Stimulated activated CD8-positive, alpha-beta memory T cell treated with anti-CD3 and anti-CD28 coated beads, Interleukin-7, amount 100 ng/mL, for 1 hour (primary cell): ENCODE results near the gene BIK.
"Not testable (repeated sequence)": the region's sequence is repeated elsewhere in the genome, so short reads cannot be mapped to it uniquely, and the experiment has no call there.

Source experiments
- DNase-seq, 2 donors: peaks; one replicate each; pipeline ENCODE4 v3.0.0-alpha.2; 2020; ENCODE audit warnings: low read depth in 2 of 2

BIK gene

DNA sequence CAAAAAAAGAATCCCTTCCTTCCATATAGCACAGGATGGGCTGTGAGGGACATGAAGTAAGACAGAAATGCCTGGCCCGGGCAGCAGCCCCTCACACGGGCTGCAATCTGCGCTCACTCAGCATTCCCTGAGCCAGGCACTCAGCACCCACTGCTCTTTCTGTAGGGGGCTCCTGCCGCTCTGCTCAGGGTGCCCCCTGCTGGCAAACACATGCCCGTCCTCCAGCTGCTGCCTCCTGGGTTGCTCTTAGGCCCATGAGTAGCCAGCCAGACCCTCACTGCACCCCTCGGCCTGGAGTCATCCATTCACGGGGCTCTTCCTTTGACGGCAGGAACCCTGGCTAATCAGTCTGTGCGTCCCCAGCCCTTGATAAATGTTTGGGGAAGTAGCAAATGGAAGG, 25.7 kb downstream of the BIK start:
- no peak for DNase-seq

DNA sequence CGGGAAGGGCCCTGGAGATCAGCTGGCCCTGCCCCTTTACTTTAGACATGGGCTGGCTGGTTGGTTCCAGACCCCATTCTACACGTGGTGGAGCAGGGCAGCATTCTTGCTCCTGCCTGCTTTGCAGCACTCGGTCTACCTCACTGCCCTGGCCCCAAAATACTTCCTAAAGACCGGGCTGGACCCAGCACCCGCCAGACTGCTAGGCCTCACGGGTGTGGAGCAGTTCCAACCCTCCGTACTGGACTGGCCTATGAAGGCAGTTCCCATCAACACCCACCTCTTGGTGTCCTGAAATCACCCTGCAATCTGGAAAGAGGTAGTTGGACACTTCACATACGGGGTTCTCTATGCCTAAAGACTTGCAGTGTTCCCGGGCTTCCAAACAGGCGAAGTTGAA, 26.3 kb downstream of the BIK start:
- DNase-seq = no peak

DNA sequence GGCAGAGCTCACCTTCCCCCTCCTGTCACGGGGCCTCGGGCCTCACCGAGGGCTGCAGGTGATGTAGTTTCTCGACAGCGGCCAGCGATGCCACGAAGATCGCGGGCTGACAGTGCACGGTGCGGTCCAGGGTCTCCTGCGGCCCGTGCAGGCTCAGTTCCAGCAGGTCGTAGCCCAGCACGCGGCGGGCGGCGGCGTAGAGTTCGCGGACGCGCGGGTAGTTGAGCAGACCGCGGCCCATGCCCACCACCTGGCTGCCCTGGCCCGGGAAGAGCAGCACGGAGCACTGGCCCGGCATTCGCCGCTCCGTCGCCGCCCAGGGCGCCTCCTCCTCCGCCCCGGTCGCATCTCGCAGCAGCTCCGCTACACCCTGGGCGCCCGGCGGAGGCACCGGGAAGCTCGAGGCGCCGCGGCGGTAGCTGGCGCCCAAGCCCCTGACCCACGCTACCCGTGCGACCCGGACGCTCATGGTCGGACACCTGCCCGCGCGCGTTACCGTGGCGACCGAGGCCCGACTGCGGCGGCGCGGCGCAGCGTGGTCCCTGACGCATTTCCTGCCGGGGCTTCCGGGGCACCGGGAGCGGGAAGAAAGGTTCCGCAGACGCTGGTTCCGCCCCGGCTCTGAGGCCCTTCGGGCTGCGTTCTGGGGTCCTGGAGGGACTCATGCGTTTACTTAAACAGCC, 32.5 kb downstream of the BIK start, which contains the start of gene MCAT:
TSS of gene MCAT (minus strand) at position 519 of the 683 bp plus-strand sequence. CDS start at position 469, 50 bp downstream.
- DNase-seq = peak; percentile 54 to 63

DNA sequence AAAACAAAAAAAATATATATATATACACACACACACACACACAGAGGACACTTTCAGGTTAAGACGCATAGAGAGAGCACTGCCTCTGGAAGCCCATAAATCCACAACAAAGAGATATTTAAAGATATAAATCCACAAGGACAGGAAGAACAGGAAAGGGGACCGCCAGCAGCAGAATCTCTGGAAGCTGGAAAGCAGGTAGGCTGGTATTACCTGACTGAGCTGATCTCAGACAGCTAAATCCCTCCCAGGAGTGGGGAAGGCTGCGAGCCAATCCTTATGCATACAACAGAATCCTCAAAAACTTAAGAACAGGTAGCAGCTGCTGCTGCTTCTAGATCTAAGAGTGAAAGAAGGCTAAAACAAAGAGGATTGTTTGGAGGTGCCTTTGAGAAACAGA, 34.4 kb downstream of the BIK start:
- no peak for DNase-seq

DNA sequence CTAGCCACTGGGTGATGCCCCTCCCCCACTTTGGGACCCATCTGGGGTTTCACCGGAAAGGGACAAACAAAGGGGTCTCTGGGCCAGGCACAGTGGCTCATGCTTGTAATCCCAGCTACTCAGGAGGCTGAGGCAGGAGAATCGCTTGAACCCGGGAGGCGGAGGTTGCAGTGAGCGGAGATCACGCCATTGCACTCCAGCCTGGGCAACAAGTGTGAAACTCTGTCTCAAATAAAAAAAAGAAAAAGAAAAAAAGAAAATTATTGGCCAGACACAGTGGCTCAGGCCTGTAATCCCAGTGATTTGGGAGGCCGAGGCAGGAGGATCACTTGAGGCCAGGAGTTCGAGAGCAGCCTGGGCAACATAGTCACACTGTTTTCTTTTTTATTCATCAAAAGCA, 34.8 kb downstream of the BIK start:
- not testable (repeated sequence) for DNase-seq

- not testable (repeated sequence) for DNase-seq
These were observed 35.8 kb downstream of the BIK start for GRCh38 chr22:43146332-43146731.

- no peak for DNase-seq
These were observed 37.3 kb downstream of the BIK start for GRCh38 chr22:43147821-43148220.

GRCh38 chr22:43148581-43148980, 38.0 kb downstream of the BIK start:
- DNase-seq = no peak

GRCh38 chr22:43150731-43151206, 40.2 kb downstream of the BIK start:
- no peak for DNase-seq

GRCh38 chr22:43151251-43152002, 40.9 kb downstream of the BIK start, which contains the start of gene TSPO:
TSPO (plus strand) TSS chr22:43151559; CDS start chr22:43159239, 7,680 bp downstream.
- DNase-seq = peak; percentile 34 to 51

- DNase-seq = no peak
These were observed 41.4 kb downstream of the BIK start for GRCh38 chr22:43152003-43152356.

GRCh38 chr22:43152357-43153071, 42.0 kb downstream of the BIK start:
- peak in 1 of 2 donors; percentile 34 for DNase-seq

DNA sequence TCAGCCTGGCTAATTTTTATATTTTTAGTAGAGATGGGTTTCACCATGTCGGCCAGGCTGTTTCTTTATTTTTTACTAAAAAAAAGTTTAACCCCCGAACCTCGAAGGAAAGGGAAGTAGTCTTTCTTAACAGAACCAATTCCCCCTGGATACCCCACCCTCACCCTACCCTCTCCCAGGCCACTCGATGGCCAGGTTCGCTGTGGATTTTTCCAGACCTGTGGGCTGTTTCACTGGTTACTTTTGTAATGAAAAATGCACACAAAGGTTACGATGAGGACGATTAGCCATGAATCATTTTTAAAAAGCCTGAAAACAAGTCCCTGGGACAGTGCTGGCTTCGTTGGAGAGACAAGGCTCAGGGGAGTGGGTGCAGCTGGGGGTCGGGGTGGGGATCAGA, 43.3 kb downstream of the BIK start:
- DNase-seq = no peak

GRCh38 chr22:43154887-43155536, 44.5 kb downstream of the BIK start:
- DNase-seq = no peak

- no peak for DNase-seq
These were observed 45.2 kb downstream of the BIK start for GRCh38 chr22:43155789-43156188.

GRCh38 chr22:43156413-43156812, 45.9 kb downstream of the BIK start:
- DNase-seq = no peak

GRCh38 chr22:43157874-43158546, 47.5 kb downstream of the BIK start:
- DNase-seq = no peak

DNA sequence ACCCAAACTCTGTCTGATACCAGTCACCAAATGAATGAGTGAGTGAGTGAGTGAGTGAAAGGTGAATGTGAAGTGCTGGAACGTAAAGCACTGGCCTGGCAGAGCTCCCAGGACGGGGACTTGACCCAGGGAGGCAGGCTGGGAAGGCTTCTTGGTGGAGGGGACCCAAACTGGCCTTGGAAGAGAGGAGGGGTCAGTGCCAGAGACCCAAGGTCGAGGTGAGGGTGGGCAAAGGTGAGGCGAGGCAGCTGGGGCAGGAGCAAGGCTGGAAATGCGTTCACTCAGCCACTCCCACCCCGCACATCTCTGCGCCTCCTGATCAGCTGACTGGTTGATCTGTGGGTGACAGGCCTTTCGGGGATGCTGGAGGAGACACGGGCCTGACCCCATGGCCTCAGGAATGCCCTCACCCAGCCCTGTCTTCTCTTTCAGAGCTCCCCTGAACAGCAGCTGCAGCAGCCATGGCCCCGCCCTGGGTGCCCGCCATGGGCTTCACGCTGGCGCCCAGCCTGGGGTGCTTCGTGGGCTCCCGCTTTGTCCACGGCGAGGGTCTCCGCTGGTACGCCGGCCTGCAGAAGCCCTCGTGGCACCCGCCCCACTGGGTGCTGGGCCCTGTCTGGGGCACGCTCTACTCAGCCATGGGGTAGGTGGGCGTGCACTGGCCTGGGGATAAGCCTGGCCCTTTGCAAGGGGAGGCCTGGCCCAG, 48.4 kb downstream of the BIK start:
- no peak for DNase-seq

- DNase-seq = no peak
These were observed 49.1 kb downstream of the BIK start for GRCh38 chr22:43159484-43160178.

DNA sequence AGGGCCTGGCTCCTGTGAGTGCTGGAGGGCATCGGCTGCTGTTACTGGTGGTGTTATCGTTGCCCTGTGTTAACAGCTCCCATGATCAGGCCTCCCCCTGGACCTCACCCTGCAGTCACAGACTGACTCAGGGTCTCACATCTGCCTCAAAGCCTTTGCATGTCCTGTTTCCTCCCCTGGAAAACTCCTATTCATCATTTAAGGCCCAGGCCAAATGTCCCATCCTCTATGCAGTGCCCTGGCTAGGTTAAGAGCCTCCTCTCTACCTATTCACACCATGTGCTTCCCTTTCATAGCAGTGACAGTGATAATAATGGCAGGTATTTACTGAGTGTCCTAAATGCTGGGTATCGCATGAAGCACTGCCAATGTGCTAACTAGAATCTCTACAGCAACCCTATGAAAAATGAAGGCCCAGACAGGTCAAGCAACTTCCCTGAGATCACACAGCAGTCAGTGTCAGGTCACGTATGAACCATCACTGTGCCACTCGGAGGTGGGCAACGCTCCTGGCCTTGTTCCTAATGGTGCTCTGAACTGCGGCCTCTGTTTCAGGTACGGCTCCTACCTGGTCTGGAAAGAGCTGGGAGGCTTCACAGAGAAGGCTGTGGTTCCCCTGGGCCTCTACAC, 50.1 kb downstream of the BIK start:
- DNase-seq = no peak
